HG03060 (cell line): ENCODE results near the gene C2orf42.
"Not testable (repeated sequence)": the region's sequence is repeated elsewhere in the genome, so short reads cannot be mapped to it uniquely, and the experiment has no call there.

Source experiments
- ATAC-seq: cut with Tn5 transposase; IDR thresholded peaks from one replicate; pipeline ENCODE4 v1.9.1; 2021; ENCODE audit warnings: low read depth, moderate number of reproducible peaks; ENCODE audit not compliant: unreplicated experiment

Gene C2orf42

DNA sequence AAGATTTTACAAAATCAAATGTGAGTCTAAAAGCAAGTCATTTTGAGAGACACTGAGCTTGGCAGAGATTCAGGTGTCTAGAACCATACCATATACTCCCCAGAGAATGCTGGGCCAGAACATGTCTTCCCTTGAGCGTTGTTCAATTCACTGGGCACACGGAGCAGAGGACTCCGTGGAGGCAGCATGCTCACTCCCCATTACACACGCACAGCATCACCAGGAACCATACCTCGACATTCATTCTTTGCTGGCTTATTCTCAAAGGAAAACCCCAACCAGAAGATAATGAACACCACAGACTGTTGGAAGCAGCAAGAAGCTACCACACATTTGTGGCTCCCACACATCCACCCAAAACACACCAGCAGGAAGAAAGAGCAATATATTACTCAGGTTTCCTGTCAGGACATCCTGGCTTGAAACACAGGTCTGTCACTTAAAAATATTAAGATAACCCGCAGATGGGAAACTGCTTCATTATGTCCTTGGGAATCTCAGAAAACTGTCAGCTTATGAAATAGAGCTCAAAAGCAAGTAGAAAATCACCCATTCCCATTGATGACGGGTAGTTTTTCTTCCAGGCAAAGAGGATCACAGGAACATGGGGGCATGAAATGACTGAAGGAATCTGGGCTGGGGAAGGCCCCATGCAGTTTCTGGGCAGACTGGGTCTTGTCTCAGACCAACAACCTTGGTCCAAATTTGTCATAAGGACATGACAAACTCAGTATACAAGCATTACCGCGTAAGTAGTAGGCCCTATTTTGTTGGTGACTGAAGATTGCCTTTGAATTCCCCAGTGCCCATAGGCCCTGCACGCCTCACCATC is 57.1 kb downstream of the C2orf42 start:
- ATAC-seq = no peak

DNA sequence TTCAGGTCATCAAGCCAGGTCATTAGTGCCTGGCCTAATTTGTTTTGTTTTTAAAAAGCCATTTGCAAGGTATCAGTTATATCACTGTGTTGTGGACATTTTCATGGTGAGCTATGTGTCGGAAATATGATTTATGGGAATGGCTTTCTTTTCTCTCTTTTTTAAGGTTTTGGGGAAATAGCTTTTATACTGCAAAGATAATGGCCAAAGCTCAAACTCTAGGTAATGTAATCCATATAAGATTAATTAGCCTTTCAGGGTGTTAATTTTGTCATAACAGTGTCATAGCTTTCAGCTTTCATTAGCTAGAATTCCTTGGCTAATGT is 57.7 kb downstream of the C2orf42 start:
- no peak for ATAC-seq

DNA sequence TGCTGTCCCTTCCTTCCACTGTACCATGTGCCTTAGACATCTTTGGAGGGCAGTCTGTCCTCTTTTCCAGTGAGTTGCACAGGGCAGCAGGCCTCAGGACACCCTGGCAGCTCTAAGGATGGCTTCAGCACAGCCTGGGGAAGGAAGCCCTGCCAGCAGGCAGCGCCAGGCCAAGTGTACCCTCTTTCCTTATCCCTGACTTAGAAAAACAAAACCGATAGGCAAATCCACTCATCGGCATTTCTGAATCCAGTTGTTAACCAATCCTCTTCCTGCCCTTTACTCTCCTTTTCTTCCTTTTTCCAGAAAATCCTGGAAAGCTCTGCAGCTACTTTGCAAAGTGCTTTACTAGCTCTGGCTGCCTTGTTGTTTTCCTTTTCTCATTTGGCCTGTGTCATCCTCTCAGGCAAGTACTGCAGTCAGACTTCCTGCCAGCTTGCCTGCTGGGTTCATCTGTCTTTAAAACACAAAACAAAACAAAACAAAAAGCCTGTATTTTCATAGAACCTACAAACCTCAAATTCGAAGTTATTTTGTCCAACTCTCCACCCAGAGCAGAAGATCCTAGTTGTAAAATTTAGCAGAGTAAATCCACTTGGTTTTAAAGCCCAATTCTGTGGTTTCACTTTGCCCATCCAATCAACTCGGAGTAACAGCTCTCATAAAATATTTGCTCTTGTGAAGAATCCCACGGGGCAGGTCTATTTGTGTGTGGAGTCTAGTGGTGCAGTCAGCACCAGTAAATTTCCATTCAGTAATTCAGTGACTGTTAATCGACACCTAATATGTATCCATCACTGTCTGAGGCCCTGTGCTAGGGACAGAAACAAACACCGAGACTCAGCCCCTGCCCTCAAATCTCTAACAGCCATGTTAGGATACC is 58.3 kb downstream of the C2orf42 start:
- peak; percentile 37 for ATAC-seq

DNA sequence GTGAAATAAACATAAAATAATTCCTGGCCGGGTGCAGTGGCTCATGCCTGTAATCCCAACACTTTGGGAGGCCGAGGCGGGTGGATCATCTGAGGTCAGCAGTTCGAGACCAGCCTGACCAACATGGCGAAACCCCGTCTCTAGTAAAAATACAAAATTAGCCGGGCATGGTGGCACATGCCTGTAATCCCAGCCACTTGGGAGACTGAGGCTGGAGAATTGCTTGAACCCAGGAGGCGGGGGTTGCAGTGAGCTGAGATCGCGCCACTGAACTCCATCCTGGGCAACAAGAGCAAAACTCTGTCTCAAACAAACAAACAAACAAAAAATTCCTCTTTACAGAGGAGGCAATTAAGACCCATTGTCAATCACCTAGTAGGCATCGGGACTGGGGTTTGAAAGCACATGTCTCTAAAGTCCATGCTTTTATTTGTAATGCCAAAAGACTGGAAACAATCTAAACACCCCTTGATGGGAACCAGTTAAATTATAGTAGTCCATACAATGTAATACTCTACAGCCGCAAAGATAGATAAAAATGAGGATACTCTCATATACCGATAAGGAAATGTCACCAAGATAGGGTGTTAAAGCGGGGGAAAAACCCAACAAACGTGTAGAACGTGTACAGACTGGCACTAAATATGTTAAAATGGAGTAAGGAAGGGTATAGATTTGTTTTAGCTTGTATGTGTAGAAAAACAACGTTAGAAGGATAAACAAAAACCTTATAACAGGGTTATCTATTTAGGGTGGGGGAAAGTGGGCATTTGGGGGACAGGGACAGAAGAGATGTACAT is 59.3 kb downstream of the C2orf42 start:
- not testable (repeated sequence) for ATAC-seq

DNA sequence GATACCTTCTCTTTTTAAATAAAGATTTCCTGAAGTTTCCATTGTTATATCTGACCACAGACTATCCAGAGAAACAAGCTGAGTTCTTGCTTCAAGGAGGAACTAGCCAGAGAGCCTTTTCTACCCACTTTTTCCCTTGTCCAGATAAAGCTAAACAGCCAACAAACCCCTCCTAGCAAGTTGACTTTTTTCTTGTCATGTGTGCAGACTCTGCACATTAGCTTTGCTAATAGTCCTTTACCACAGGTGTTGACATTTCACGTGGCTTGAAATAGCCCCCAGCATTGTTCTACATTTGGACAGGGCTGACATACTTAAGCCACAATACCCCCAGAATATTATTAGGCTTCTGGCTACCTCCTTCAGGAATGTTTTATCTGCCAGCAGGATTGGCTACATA is 62.8 kb downstream of the C2orf42 start:
- no peak for ATAC-seq

DNA sequence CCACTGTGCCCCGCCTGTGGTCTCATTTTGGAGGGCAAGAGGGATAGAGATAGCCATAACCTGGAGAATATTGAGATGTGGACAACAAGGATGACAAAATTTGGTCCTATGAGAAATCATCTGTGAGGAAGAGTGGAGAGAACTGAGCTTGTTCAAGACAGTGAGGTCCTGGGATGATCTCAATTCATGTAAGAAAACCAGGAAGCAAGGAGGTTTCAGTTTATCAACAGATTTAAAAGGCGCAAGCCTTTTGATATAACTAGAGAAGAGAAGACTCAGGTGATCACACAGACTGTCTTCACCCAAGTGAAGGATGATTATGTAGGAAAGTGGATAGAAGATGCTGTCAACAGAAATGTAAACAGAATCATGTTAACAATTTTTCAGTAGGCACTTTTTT is 64.4 kb downstream of the C2orf42 start:
- ATAC-seq = no peak

DNA sequence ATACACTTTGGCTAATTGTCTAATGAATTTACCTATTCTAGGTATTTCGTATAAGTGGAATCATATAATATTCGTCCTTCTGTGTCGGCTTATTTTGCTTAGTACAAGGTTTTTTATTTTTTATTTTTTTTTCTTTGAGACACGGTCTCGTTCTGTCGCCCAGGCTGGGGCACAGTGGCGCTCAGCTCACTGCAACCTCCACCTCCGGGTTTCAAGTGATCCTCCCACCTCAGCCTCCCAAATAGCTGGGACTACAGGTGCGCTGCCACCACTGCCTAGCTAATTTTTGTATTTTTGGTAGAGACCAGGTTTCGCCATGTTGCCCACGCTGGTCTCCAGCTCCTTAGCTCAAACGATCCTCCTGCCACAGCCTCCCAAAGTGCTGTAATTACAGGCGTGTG is 65.3 kb downstream of the C2orf42 start:
- no peak for ATAC-seq

DNA sequence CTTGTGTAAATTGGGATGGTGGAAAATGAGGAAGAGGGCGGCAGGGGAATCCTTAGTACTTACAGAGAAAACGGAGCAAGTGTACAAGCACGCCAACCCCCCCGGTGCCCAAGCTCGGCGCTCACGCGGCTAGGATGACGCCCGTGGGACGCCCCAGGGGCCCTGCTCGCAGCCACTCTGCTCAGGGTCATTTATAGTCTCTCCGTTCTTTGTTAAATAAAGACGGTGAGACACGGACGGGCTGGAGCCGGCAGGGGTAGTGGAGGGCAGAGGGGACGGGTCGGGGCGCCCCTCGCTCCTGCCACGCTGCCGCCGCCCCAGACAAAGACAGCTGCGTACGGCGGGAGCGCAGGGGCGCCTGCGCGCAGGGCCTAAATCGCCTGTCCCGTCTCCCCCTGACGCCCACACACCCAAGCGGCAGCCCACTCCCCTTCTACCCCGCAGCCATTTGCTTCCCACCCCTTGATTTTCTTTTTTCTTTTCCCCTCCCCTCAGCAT is 65.8 kb downstream of the C2orf42 start:
- no peak for ATAC-seq

DNA sequence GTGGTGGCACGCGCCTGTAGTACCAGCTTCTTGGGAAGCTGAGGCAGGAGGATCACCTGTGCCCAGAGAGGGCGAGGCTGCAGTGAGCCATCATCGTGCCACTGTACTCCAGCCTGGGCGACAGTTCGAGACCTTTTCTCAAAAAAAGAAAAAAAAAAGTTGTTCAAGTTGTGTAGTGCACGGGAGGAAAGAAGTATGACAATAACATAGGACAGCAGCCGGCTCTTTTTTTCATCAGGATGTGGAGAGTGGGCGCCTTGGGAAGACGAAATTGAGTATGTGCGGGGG is 67.0 kb downstream of the C2orf42 start:
- ATAC-seq = no peak

DNA sequence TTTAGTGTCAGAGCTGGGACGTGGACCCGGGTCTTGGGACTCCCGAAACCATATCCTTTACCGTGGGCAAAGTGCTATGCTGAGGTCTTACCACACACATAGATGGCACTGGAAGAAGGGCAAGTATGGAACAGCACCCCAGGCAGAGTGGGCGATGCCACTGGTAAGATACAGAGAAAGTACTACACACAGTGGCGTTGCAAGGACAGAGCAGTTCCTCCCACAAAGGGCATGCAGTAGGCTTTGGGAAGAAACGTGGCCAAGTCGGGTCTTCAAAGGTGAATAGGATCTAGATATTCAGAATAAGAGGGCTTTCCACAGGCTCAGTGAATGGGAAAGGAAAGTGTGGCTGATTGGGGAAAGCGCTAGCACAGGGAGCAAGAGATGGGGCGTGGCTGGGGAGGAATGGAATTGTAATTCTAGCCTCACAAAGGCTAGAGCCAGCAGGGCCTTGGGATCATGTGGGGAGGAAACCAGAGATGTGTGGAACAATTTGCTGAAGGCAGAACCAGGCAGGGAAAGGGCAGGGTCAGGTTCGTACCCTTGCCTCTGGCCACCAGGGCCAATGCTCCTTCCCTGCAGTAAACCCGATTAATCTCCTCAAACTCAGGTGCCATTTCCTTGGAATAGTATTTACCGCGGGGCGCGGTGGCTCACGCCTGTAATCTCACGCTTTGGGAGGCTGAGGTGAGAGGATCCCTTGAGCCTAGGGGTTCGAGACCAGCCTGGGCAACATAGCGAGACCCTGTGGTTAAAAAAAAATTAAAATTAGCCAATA is 67.6 kb downstream of the C2orf42 start:
- no peak for ATAC-seq

DNA sequence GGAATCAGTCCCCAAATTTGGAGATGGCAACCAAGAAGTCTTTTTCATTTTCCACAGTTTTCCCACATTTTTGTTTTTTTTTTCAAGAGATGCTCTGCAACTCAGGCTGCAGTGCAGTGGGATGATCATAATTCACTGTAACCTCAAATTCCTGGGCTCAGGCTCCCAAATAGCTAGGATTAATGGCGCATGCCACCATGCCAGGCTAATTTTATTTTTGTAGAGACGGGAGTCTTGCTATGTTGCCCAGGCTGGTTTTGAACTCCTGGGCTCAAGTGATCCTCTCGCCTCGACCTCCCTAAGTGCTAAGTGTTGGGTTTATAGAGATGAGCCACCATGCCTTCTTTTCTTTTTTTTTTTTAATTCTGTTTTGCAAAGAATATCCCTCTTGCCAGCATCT is 68.3 kb downstream of the C2orf42 start:
- no peak for ATAC-seq

DNA sequence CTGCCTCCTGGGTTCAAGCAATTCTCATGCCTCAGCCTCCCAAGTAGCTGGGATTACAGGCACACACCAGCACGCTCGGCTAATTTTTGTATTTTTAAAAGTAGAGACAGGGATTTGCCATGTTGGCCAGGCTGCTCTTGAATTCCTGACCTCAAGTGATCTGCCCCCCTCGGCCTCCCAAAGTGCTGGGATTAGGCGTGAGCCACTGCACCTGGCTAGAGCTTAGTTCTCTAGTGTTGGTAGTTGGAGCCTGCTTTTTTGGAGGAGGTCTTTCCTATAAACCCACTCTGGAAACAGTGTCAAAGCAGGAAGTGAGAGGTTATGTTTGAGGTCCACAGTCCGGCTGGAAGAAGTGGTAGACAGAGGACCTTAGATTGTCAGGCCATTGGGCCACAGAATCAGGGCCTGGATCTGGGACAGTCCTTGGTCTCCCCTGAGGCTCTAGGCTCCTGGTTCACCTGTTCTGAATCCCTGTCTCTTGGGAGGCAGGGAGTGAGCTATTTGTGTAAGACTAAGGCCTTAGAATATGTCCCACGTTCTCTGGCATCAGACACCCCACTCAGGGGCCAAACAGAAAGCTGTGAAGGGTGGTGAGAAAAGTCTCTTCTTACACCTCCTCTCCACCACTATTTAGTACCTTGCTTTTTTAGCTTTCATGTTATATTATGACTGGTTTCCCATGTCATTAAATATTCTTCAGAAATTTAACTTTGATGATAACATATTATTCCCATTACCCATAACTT is 69.0 kb downstream of the C2orf42 start:
- no peak for ATAC-seq

DNA sequence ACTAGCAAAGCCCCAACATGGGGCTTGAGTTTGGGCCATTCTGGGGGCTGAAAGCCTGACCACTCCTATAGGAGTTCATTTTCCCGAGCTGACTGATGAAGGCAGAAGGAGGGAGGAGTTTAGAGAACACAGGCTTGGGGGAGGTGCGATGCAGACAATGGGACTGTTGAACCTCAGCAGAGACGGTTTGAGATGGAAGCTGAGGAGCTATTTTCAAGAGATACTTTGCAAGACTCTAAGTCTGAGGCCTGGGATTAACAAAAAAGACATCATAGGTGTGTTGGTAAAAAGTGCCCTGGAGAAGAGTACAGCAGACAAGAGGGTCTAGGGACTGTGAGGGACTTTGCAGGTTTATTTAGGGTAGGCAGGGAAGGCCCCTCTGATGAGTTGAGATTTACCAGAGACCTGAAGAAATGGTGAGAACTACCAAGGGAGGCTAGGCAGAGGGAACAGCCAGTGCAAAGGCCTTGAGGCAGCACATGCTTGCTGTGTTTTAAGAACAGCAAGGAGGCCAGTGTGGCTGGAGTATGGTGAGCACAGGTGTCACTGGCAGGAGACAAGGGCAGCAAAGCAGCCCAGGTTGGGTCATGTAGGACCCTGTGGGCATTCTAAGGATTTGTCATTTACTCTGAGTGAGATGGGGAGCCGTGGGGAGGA is 71.9 kb downstream of the C2orf42 start:
- ATAC-seq = no peak

DNA sequence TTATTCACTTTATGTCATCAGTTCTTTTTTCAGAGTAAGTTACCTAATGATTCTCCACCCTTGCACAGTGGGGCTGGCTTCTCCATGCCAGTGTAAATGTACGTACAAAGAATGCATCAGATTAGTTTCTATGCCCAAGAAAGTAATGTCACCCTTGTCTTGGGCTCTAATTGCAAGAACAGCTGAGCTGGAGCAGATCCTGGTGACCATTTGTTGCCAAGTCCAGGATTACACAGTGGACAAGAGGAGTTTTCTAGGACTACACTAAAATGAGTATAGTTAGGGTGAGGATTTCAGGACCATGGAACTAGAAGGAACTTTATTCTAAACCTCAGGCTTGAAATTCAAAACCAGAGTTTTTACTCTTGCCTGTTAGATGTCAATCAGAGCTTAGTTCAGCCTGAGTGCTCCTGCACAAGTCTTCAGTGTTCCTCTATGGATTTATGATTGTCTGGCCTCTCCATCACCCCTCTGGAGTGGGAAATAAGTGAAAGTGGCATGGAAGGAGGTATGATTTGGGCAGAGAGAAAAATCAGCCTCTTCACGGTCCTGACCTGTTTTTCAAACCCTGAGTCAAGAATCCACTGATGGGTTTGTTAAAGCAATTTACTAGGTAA is 73.8 kb downstream of the C2orf42 start:
- no peak for ATAC-seq

DNA sequence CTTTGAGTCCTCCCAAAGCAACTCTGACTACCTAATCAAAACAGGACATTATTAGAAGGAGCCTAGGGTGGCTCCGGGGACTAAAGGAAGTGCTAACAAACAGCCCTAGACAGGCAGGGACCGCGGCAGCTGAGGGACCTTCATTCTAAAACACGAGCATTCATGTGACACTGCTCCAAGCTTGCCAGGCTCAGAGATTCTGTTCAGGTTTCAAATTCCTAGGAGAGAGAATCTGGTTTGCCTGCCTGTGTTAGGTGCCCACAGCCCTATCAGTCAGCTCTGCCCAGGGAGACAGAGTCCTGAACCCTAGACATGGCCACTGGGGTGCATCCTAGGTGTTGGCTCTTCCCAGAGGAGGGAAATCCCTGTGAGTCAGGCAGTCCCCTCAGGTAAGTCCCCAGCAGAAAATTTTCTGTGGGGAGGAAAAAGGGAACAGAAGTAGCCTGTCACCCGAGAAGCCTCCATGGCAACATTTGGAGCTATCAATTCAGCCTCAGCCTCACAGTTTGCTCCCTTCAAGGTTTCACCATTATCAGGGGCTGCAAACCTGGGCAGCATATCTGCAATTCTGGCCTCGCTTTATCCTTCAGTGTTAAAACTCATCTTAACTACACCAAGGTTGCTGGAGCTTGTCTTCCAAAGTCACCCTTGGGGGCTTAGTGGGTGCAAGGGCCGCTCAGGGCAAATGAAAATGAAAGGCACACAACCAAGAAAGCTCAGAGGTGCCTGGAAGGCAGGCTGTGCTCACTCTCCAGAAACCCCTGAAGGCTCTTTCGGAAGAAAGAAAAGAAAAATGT is 75.0 kb downstream of the C2orf42 start:
- no peak for ATAC-seq

DNA sequence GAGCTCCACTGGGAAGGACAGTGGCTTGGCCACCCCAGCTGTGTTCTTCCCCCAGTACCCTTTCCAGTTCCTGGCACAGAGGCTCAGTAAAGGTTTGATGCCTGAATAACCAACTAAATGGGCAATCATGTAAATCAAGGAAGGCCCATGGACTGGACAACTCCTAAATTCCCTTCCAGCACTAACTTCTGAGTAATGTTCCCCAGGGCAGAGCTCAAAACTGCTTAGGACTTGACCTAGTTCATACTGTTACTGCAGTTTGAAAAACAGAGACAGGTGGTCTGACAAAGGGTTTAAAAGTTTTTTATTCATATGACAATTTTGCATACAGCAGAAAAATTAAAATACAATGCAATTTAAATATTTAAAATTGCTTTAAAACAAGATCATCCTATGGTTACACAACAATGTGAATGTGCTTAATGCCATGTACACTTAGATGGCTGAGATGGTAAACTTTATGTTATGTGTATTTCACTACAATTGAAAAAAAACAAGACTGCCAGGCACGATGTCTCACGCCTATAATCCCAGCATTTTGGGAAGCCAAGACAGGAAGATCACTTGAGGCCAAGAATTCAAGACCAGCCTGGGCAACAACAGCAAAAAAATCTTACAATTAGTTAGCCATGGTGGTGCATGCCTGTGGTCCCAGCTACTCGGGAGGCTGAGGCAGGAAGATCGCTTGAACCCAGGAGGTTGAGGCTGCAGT is 77.3 kb downstream of the C2orf42 start:
- ATAC-seq = no peak
